ENCODE data around the gene SMR3A.

DNA sequence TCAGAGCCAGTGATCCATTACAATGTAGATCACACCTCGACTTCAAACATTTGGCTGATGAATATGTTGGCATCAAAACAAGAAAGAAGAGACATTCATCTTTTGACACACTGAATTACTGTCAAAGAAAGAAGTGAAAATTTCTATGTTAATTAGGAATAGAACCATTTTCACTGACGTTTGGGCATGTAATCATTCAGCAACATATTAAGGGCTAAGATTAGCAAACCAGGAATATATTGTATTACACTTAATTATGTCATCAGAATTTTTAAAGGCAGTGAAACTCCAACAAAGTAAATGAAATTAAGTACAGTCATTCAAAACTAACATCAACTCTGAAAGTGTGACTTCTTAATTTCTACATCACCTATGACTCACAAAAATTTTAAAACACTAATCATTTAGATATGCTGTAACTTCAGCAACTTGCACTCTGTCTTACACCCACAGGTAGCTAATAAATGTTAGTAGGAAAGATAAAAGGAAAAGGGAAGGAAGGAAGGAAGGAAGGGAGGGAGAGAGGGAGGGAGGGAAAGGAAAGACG is 1.4 kb upstream of the SMR3A start:
- no peak for TF ChIP-seq CTCF (IDR thresholded peaks at IDR 0.05)
- no peak for TF ChIP-seq POLR2A (IDR thresholded peaks at IDR 0.05)

Data from breast epithelium (tissue), 3 donors.